Hypothalamus (tissue), 51 donors: ENCODE data around the gene RPL23.
"Not testable (repeated sequence)": the region's sequence is repeated elsewhere in the genome, so short reads cannot be mapped to it uniquely, and the experiment has no call there.

Experiments used
- DNase-seq, 51 donors: peaks; one replicate each; lab custom pipeline; 2025; lab: John Stamatoyannopoulos, UW

Gene RPL23

GRCh38 chr17:38868817-38869525 is 15.4 kb upstream of the RPL23 start:
- DNase-seq: peak in 48 of 51 donors; percentile 53 to 94 (median 82)

GRCh38 chr17:38867968-38868816 is 14.7 kb upstream of the RPL23 start:
- DNase-seq: peak in 3 of 51 donors; percentile 7 to 86 (median 23)

- peak in 29 of 51 donors; percentile 8 to 86 (median 43) for DNase-seq
Measured at GRCh38 chr17:38867179-38867967, 13.9 kb upstream of the RPL23 start.

- DNase-seq: no peak
Measured at GRCh38 chr17:38864636-38865398, 11.3 kb upstream of the RPL23 start.

GRCh38 chr17:38861399-38861843 is 7.9 kb upstream of the RPL23 start:
- DNase-seq: peak in 2 of 51 donors; percentile 11 to 43

- no peak for DNase-seq
Measured at GRCh38 chr17:38857271-38857670, 3.8 kb upstream of the RPL23 start.

GRCh38 chr17:38855101-38855714 is 1.7 kb upstream of the RPL23 start:
- DNase-seq: not testable (repeated sequence)

- no peak for DNase-seq
Measured at GRCh38 chr17:38852771-38853291, 690 bp downstream of the RPL23 start.

GRCh38 chr17:38851434-38851833 is 2.1 kb downstream of the RPL23 start:
- no peak for DNase-seq

GRCh38 chr17:38850374-38850773 is 3.1 kb downstream of the RPL23 start:
- DNase-seq: no peak

- no peak for DNase-seq
Measured at GRCh38 chr17:38848939-38849605, 4.4 kb downstream of the RPL23 start.

GRCh38 chr17:38848557-38848891 is 5.0 kb downstream of the RPL23 start:
- DNase-seq: no peak

GRCh38 chr17:38844261-38844757 is 9.2 kb downstream of the RPL23 start:
- peak in 1 of 51 donors; percentile 1 for DNase-seq

GRCh38 chr17:38825762-38826247 is 27.7 kb downstream of the RPL23 start:
- peak in 1 of 51 donors; percentile 4 for DNase-seq

GRCh38 chr17:38824899-38825761 is 28.4 kb downstream of the RPL23 start, which contains the start of gene CWC25:
Gene CWC25, minus strand, starts transcription at chr17:38825321. Its CDS starts 138 bp downstream, at chr17:38825183.
- DNase-seq: peak; percentile 75 to 98 (median 91)

GRCh38 chr17:38815576-38816193 is 37.8 kb downstream of the RPL23 start:
- no peak for DNase-seq

GRCh38 chr17:38809828-38810227 is 43.7 kb downstream of the RPL23 start:
- DNase-seq: peak in 1 of 51 donors; percentile 38
